IPS DF 4.7 (cell line): ENCODE measurements around the gene SH3TC2.

Experiments used
- DNase-seq: peaks from one replicate; pipeline ENCODE4 v3.0.0-alpha.2; 2013; ENCODE audit warnings: low spot score; ENCODE audit errors: extremely low read depth

The SH3TC2 gene

DNA sequence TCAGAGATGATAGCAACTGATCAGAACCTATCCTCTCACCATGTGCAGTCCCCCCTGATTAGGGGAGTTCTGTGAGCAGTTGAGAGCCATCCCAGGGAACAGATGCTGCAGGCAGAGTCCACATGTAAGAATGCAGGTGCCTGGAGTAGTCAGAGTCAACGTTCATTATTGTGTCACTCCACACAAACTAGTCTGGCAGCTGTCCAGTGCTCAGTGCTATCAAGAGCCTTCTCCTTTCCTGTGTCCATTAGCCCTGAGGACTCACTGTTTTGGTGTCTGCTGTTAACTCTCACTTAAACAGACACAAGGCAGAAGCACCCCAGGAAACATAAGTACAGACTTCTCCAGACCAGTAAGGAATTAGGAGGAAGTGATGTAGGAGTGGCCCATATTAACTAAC lies 2.5 kb downstream of the SH3TC2 start:
- no peak for DNase-seq

DNA sequence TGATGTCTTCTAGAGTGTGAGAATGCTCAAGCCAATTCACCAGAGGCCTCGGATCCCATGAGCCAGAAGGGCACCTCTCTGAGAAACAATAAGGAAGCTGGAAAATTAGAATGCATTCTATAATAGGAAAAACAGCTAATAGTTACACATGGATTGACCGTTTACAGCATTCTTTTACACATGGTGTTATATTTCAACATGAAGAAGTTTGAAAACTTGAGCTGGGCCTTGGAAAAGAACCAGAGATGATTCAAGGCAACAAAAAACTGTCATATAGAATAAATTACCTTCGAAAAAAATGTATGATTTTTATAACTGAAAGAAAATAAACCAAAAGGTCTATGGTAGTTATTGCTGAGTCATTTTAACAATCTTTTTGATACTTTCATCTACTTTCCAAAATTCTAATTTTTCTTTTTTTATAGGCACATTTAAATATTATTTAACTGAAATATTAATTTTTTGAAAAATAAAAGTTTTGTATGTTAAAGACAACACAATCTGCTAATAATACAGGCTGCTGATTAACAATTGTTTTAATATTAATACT lies 6.2 kb downstream of the SH3TC2 start:
- no peak for DNase-seq

DNA sequence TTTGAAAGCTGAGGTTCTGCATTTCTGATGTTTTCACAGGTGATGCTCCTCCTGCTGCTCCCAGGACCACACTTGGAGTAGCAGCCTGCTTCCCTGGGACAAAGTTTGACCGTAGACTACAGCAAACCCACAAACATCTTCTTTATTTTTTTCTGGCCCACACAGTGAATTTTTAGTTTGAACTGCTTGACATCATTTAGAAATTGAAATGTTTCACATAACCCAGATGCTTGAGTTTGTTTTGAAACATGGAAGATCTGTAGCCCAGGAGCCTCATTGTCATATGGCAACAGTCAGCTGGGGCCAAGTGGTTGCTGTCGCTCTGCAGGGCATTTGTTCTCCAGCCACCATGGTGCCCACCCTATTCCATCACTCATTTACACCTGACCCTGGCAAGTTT lies 8.4 kb downstream of the SH3TC2 start:
- DNase-seq = no peak

DNA sequence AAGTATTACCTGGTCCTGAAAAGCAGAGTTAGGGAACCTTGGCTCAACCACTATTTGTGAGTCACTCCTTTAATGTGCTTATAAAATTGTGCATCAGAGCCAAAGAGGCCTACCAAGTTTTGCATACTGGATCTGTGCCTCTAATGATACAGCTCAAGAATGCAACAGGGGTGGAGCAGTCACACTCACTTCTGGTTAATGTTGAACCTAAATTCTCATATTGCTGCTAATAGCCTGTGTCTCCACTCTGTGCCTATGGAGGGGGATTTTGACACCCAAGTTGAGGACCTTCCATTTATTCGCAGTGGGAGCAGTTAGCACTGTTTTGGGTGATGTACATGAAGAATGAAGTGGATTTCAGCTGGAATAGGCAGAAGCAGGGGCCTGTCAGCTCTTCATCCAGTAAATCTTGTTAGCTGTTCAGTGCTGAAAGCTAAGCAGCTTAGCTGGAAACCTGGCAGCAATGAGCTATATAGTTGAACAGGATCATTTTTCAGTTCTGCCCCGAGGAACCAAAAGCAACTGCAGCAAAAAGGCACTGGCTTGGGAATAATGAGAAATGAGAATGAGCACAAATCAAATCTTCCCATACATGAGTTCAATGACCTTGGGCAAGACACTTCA lies 9.7 kb downstream of the SH3TC2 start:
- DNase-seq = no peak

DNA sequence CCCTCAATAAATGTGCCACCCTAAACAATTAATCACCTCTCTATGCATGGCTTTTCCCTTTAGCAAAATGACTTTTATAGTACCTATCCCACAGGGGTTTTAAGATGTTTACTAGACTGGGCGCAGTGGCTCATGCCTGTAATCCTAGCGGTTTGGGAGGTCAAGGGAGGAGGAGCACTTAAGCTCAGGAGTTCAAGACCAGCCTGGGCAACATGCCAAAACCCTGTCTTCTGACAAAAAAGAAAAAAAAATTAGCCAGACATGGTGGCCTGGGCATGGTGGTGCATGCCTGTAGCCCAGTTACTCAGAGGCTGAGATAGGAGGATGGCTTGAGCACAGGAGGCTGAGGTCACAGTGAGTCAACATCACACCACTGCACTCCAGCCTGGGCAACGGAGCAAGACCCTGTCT lies 13.5 kb downstream of the SH3TC2 start:
- no peak for DNase-seq

DNA sequence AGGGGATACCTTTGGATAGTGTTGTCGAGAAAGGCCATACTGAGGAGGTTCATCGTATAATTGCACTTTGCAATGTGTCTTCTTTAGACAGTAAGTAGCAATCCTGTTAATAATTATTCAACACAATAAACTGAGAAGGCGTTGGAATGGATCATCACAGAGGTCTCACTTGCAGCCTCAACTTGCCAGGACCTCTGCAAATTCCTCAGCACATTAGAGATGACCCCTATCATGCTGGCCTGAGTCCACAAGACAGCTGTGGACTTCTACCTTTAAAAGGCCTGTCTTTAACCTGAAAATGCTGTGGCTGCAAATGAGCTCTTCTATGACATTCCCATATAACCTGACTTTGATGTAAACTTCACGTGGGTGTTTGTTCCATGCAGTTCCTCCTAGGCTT lies 14.1 kb downstream of the SH3TC2 start:
- no peak for DNase-seq

DNA sequence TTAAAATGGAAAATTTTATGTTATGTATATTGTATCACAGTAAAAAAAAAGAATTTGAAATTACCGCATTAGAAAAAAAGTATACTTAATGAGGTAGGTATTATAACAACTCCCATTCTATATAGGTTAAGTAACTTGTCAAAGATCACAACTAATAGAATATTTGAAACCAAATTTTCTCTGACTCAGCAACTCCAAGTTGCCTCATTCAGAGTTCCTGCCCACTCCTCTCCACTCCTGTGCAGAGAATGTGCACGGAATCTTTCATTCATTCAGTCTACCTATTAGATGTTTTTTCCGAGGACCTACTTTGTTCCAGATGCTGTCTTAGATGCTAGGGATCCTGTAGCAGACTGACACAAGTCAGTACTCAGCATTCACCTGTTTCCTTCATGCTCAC lies 15.4 kb downstream of the SH3TC2 start:
- no peak for DNase-seq

DNA sequence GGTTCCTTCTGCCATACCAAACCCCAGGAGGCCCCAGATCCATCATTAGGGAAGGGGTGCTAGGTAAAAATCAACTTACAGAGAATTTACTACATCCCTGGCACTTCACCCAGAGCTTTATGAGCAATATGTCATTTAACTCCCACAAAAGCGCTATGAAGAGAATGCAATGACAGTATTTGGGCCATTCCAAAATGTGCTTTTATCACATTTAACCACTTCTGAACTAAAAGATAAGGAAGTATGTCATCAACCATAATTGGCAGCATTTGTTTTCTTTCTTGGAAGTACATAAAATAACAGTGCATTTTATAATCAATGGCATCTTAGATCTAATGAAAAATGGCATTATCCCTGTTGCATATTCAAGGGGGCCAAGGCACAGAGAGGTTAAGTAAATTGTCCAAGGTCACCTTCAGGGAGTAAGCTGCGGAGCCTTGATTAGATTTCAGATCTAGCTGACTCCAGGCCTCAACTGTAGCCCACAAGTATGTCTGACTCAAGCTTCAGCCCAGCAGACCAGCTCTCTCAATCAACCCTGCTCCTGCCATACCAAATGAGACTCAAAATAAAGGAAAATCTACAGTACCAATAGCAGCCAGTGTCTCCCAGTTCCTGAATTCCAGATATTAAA lies 16.5 kb downstream of the SH3TC2 start:
- DNase-seq = no peak

DNA sequence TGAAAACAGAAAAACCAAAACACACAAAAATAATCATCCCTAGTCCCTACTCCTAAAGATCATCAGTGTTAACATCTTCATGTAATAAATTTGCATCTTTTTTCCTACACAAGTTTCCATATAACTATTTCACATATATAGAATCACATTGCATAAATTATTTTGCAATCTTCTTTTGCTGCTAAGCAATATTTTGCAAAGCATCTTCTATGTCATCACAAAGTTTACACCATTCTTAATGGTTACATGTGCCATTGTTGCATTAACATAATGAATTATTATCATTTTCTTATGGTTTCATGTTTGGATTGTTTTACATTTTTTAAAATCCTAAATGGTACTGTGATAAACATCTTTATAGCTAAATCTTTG lies 17.8 kb downstream of the SH3TC2 start:
- DNase-seq = no peak

DNA sequence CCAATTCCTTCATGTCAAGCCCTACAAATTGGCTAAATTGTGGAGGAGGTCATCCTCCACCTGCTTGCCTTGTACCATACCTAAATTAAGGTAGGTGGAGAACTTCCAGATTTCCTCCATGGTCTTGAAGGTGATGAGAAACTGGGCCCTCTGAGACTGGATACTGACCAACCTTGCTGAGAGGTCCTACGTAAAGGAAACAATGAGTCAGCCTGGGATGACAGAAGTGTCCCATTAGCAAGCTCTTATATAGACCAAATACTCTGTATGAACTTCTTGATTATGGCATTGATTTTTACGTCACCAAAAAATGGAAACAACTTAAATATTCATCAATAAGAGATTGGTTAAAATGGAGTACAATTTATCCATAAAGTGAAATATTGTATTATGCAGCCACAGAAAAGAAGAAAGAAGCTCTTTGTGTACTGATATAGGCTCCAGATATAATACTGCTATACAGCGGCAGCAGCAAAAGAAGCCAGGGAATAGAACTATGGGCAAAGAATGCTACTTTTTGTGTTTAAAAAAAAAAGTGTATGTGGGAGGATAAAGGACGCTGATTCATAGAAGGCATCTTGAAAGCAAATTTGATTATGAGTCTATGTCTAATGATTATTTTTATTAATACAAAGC lies 18.3 kb downstream of the SH3TC2 start:
- DNase-seq = no peak

DNA sequence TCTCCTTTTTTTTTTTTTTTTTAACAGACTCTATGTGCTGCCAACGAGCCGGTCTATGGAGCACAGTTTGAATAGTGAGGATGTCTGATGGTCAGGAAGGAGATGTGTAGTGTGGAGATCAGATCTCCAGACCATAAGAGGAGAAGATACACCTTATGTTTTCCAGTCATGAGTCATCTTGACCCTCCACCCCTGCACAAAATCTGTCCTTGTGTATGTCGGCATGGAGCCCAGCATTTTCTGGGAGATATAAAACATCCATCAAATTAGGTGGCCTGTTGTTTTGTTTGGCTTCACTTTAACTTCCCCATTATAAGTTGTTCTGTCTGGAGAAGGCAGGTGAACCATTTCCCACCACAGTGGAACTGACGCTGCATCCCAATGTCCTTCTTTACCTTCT lies 19.2 kb downstream of the SH3TC2 start:
- DNase-seq = no peak

DNA sequence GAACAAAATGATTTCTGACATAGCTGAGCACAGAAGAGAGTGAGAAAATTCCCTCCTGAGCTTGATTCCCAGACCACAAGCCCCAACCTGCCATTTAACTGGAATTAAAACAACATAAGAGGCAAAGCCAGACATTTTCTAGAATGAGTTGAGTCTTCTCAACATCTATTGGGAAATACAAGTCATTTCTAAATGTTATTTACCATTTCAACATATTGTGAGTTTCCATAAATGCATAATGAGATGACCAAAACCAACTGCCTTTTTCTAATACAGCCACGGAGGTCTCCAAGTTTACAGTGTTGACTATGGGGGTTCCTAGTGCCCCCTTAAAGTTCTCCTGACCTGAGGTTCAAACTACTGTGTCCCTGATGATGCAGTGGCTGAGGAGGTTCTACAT lies 20.0 kb downstream of the SH3TC2 start:
- DNase-seq = no peak

DNA sequence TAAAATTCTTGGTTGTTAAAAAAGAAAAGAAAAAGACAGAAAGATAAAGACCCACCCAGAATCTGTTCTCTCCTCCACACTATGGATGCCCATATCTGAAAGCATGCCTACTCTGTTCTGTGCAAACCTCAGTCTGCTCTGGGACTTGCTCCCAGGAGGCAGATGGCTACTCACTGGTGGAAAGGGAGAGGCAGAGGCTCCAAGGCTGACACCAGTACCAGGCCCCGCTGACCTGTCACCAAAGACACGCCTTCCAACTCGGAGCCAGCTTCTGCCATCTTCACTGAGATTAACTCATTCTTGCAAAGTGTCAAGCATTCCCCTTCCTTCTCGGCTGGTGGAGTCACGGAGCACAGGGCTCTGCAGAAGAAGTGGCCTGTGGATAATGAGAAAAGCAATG lies 21.6 kb downstream of the SH3TC2 start:
- DNase-seq = no peak

DNA sequence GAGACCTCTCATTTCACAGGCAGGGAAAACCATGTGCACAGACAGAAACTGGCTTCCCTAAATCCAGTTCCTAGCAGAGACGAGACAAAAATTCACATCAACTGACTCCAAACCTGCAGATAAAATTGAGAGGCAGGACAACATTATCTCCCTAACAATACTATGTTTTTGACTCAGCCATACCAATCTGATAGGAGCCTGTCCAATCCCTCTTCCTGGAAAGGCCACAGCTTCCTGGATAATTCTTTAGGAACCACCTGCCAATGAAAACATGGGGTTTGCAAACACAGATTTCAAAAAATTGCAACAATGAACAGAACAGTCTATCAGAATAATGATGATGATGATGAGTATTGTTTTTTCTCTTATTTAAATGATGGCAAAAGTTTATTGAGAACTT lies 22.4 kb downstream of the SH3TC2 start:
- no peak for DNase-seq

DNA sequence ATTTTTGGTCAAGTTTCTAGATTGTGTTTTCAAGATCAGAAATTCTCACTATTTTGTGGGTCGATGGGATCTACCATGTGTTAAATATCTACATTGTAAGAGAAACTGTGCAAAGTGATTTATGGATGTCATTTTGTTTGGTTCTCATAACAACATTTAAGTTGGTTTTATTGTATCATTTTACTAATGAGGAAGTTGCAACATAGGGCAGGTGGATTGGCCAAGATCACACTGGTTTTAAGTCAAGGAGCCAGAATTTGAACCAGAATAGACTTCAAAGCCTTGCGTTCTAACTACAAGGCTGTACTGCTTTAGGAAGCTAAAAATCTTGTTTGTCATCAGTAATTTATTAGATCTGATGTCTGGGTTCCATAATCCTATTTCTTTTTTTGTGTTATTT lies 23.4 kb downstream of the SH3TC2 start:
- DNase-seq = no peak

DNA sequence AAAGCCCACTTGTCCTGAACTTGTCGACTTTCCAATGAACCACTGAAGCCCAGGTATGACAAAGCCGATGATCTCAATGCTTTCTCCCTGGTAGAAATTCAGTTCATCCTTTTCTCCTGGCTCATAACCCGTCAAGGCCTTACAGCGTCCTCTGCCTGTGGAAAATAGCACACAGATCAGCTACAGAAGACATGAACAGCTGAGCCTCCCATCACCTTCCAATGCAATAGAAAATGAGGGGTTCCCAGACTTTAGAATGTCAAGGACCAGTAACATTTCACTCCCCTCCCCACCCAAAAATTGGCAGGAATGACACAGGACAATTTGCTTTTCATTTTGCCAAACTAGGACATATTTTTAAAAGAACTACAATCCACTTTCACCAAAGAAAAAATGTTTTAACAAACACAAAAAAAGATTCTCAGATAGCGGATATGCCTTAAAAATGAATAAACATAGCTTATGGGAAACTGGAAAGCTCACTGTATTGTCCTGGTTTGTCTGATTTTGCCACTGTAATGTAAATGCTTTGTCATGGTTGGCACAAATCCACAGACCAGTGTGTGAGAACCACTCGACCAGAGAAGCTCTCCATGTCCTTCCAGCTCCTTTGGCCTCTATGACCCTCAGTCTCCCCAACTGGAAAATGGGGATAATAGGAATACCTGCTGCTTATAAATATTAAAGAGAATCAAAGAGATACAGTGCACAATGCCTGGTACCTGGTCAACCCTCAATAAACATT lies 24.4 kb downstream of the SH3TC2 start:
- DNase-seq = no peak

DNA sequence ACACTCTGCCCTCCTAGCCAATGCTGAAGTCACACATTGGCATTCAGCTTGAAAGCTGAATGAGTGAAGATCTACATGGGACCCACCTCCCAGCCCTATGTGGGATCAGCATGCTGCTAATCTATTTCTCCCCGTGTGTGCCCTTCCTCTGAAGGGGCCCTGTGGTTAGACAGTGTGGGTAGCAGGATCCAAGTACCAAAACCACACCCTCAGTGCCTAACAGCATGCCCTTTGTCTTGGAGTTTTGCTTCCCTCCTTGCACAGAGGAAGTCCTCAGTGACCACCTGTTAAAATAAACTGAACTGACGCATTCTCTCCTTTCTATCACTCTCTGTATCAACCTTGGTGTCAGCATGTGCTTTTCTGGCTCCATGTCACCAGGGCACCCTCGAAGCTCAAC lies 25.0 kb downstream of the SH3TC2 start:
- DNase-seq = no peak

DNA sequence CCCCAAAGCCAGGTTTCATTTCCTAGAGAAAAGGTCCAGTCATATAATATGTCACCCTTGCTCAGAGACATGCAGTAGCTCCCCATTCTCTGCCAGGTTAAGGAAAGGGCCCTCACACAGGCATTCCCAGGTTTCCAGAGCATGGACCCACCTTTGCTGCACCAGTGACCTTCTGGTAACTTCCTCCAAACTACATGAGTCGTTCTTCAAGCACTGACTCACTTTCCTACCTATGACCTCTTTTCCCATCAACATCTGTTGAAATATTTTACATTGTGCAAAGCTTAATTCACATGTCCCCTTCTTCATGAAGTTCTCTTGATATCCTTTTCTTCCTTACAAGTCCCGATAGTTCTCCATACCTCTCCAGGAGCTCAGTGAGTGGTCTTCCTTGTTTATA lies 25.9 kb downstream of the SH3TC2 start:
- no peak for DNase-seq

DNA sequence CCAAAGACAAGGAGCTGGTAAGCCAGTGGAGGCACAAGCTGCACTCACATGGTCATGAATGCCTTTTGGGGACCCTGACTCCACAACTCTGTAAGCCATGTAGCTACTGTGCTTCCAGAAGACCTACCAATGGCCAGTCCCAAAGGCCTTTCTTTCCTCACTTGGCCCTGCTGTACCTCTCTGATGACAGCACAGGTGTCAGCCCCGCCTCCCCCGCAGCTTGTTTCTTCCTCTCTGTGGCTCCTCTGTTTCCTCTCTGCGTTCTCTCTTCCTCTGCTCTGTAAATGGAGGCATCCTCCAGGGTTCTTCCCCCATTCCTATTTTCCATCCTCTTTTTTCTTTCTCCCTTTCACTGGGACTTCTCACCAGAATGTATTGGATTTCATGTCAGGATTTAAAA lies 26.7 kb downstream of the SH3TC2 start:
- no peak for DNase-seq

DNA sequence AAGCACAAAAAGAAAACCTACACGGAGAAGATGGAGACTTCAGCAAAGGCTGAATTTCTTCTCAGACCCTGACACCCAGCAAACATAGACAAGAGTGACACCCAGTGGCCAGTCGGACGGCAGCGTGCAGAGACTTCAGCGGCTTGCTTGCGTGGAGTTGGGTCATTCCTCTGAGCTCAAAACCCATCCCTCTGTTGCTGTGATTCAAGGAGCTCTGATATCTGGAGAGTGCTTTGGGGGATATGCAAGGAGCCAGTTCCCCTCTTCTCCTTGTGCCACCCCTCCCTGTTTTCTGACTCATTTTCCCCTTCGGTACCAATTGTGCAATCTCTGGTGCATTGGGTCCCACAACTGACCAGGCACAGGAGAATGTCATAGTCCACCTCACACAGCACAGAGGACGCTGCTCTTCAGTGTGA lies 27.5 kb downstream of the SH3TC2 start:
- peak; percentile 51 for DNase-seq

DNA sequence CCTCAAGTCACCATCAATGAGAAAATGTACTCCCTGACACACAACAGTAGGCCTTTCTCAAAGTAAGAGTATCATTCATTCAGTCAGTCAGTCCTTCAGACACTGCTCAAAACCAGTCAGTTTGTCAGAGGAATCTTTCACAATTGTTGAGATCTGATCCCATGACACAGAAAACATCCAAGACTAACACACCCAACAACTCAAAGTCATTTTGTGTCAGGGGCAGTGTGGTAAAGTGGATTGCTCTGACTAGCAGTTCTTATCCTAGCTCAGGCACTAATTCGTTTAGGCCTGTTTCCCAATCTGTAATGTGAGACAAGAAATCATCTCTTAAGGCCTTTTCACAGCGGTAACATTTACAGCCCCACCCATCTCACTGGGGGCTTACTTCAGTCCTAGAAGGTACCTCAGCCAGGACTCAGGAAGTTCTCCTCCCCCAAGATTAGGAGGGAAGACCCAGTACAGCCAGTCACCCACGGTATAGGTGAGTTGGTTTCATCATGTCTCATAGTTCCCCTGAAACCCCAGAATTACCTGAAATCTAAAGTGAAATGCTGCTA lies 31.9 kb downstream of the SH3TC2 start:
- no peak for DNase-seq

DNA sequence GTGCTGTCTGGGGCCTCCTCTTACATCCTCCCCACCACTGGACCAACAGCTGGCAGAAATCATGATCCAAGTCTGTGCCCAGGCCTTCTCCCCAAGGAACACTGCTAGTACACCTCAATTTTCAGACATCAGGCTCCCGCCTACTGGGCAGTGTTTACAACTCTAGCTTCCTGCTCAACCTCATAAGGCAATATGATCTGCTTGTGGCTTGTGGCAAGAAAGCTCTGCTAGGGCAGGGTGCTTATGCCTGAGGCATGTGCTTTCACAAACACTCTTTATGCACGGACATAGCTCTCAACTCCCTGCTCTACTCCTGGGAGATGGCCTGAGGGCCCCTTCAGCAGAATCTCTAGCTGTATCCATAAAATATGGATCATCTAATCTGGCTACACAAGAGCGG lies 32.5 kb downstream of the SH3TC2 start:
- DNase-seq = no peak
